GM23338 (cell line): ENCODE measurements around the gene PDGFRA. TPM values are rescaled to one million over a fixed set of nuclear protein-coding genes. Genes with fewer than 3 reads are reported as not detected.

ENCODE experiments used
- ATAC-seq: fragments of 200-7000 bp; cut with Tn5 transposase; 3 replicates; pipeline ENCODE4 v1.9.1; 2020
- DNase-seq: peaks from one replicate; pipeline ENCODE4 v3.0.0-alpha.2; 2015; ENCODE audit warnings: low spot score
- H2AFZ ChIP-seq: fragments of 200-600 bp; sonication (generic); 2 replicates; pipeline ENCODE4 v1.8.0; 2016; ENCODE audit warnings: antibody characterized with exemption, mild to moderate bottlenecking, moderate library complexity
- H3F3A ChIP-seq: fragments of 200-600 bp; sonication (generic); replicated peaks from 2 replicates; pipeline ENCODE4 v1.8.0; 2017; ENCODE audit warnings: antibody characterized with exemption, mixed run types, low read depth
- H3K27ac ChIP-seq: fragments of 200-600 bp; sonication (generic); 2 replicates; pipeline ENCODE4 v1.6.1; 2016; ENCODE audit warnings: low read depth
- H3K27me3 ChIP-seq: fragments of 200-600 bp; sonication (generic); 2 replicates; pipeline ENCODE4 v1.8.0; 2016; ENCODE audit warnings: mild to moderate bottlenecking, mixed run types, moderate library complexity; ENCODE audit not compliant: insufficient read depth
- H3K36me3 ChIP-seq: fragments of 200-600 bp; sonication (generic); 2 replicates; pipeline ENCODE4 v1.8.0; 2016; ENCODE audit warnings: mild to moderate bottlenecking; ENCODE audit not compliant: insufficient read depth
- H3K4me1 ChIP-seq: fragments of 200-600 bp; sonication (generic); 2 replicates; pipeline ENCODE4 v1.8.0; 2016; ENCODE audit warnings: mild to moderate bottlenecking, moderate library complexity; ENCODE audit not compliant: insufficient read depth
- H3K4me2 ChIP-seq: fragments of 200-600 bp; sonication (generic); 2 replicates; pipeline ENCODE4 v1.7.1; 2017; ENCODE audit warnings: mixed run types
- H3K4me3 ChIP-seq: fragments of 200-600 bp; sonication (generic); 2 replicates; pipeline ENCODE4 v1.6.1; 2016; ENCODE audit warnings: mixed run types
- H3K79me2 ChIP-seq: fragments of 200-600 bp; sonication (generic); replicated peaks from 2 replicates; pipeline ENCODE4 v1.8.0; 2017; ENCODE audit warnings: mild to moderate bottlenecking; ENCODE audit not compliant: insufficient read depth
- H3K9me2 ChIP-seq: fragments of 200-600 bp; sonication (generic); 2 replicates; pipeline ENCODE4 v1.8.0; 2017; ENCODE audit not compliant: insufficient read depth
- H4K20me1 ChIP-seq: fragments of 200-600 bp; sonication (generic); replicated peaks from 2 replicates; pipeline ENCODE4 v1.8.0; 2017; ENCODE audit warnings: mild to moderate bottlenecking; ENCODE audit not compliant: insufficient read depth
- H3K27ac Mint-ChIP-seq: 2 replicates; pipeline ENCODE4 v1.8.0; 2020; ENCODE audit warnings: inconsistent platforms, mild to moderate bottlenecking, moderate library complexity, mixed read lengths
- H3K27me3 Mint-ChIP-seq: 3 replicates; pipeline ENCODE4 v1.8.0; 2022; ENCODE audit warnings: low read depth, mild to moderate bottlenecking, moderate library complexity, mixed read lengths, inconsistent platforms; ENCODE audit not compliant: insufficient read depth, poor library complexity
- H3K36me3 Mint-ChIP-seq: 3 replicates; pipeline ENCODE4 v1.8.0; 2021; ENCODE audit warnings: low read depth, mild to moderate bottlenecking, inconsistent platforms, moderate library complexity, mixed read lengths
- H3K4me1 Mint-ChIP-seq: 3 replicates; pipeline ENCODE4 v1.8.0; 2020; ENCODE audit warnings: mild to moderate bottlenecking, inconsistent platforms, mixed read lengths
- H3K4me3 Mint-ChIP-seq: 3 replicates; pipeline ENCODE4 v1.8.0; 2021; ENCODE audit warnings: moderate library complexity, mild to moderate bottlenecking, inconsistent platforms, mixed read lengths
- H3K9me3 Mint-ChIP-seq: 3 replicates; pipeline ENCODE4 v1.8.0; 2020; ENCODE audit warnings: moderate library complexity, mild to moderate bottlenecking, inconsistent platforms, mixed read lengths
- CREB1 ChIP-seq: fragments of 250-450 bp; sonication (Bioruptor Pico); IDR thresholded peaks from 2 replicates; pipeline ENCODE4 v1.5.0; 2020; ENCODE audit warnings: low read depth, mild to moderate bottlenecking, moderate library complexity
- CTCF ChIP-seq, 2 experiments: fragments of 200-600 bp in 1 of 2; sonication (generic) in 1 of 2; conservative IDR thresholded peaks; 2 replicates each; pipeline versions ENCODE4 v1.5.1 to v1.6.1; 2016 to 2017; ENCODE audit warnings: antibody characterized with exemption in 2 of 2, low read depth in 2 of 2, mild to moderate bottlenecking in 2 of 2, moderate library complexity in 1 of 2
- ETS1 ChIP-seq: IDR thresholded peaks from 2 replicates; pipeline ENCODE4 v1.6.1; 2016; ENCODE audit warnings: antibody characterized with exemption
- EZH2 ChIP-seq: fragments of 200-600 bp; sonication (generic); IDR thresholded peaks from one replicate; pipeline ENCODE4 v1.8.0; 2017; ENCODE audit warnings: antibody characterized with exemption, mild to moderate bottlenecking, low read depth; ENCODE audit not compliant: unreplicated experiment
- EZH2phosphoT487 ChIP-seq: fragments of 200-600 bp; sonication (generic); IDR thresholded peaks from one replicate; pipeline ENCODE4 v1.8.1; 2018; ENCODE audit warnings: antibody characterized with exemption; ENCODE audit not compliant: unreplicated experiment
- JUNB ChIP-seq: IDR thresholded peaks from one replicate; pipeline ENCODE4 v1.6.1; 2016; ENCODE audit warnings: antibody characterized with exemption; ENCODE audit not compliant: unreplicated experiment
- NANOG ChIP-seq: IDR thresholded peaks from 2 replicates; pipeline ENCODE4 v1.6.1; 2016; ENCODE audit warnings: antibody characterized with exemption, borderline replicate concordance
- POLR2AphosphoS5 ChIP-seq: IDR thresholded peaks from 2 replicates; pipeline ENCODE4 v1.6.1; 2016; ENCODE audit warnings: antibody characterized with exemption, low read depth
- ZNF114 ChIP-seq: fragments of 250-450 bp; sonication (Bioruptor Pico); IDR thresholded peaks from 2 replicates; pipeline ENCODE4 v1.5.0; 2020; ENCODE audit warnings: mild to moderate bottlenecking, moderate library complexity
- ZNF331 ChIP-seq: fragments of 250-450 bp; sonication (Bioruptor Pico); IDR thresholded peaks from 2 replicates; pipeline ENCODE4 v1.5.0; 2020; ENCODE audit warnings: low read depth, mild to moderate bottlenecking, moderate library complexity
- ZNF462 ChIP-seq: fragments of 250-450 bp; sonication (Bioruptor Pico); IDR thresholded peaks from 2 replicates; pipeline ENCODE4 v1.5.0; 2020; ENCODE audit warnings: mild to moderate bottlenecking, moderate library complexity
- polyA plus RNA-seq: library from polyadenylated mRNA; unstranded; fragments of >200 nt; fragmentation: Nextera tagmentation; extraction: Ambion mirVana; gene quantifications from 2 replicates; pipeline ENCODE4 v1.2.1, GENCODE V29; 2016
- total RNA-seq: library from RNA; depleted of rRNA; stranded (reverse); fragments of >200 nt; shearing (Covaris generic); gene quantifications from 2 replicates; pipeline ENCODE4 v1.2.3, GENCODE V29; 2014

PDGFRA gene
- total and polyA plus RNA-seq, 2 experiments from 2014 or later: 8.0 to 10.8 TPM

DNA sequence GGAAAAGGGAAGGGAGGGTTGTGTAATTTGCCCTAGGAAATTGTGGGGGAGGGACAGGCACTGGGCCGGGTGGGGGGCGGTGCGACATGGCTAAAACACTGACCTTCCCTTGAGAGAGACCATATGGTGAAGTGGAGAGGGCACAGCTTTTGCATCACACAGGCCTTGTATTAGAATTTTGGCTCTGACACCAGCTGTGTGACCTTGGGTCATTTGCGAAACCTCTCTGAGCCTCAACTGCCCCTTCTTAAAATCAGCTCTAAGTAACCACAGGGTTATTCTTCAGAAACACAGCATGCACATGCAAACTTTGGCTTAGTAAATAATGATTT, 25.8 kb downstream of the PDGFRA start:
- H3K27ac ChIP-seq: no peak overlapping the region
- peaks cover 2% of the 10 kb centered on the region for H3K27me3 Mint-ChIP-seq
- no peaks in the 10 kb centered on the region for H3K27me3 ChIP-seq
- H2AFZ ChIP-seq: peak overlapping the region; percentile 84; the same call in 1 of the 2 replicates
- no peak for ATAC-seq
- 0 out of 2 replicates have a peak, but pooled peaks cover 12% of the 10 kb centered on the region for H3K9me2 ChIP-seq
- H3K27ac Mint-ChIP-seq: no peak overlapping the region
- H3K4me3 Mint-ChIP-seq: no peak overlapping the region
- H3F3A ChIP-seq: no peaks in the 10 kb centered on the region
- peaks cover 11% of the 10 kb centered on the region for H3K4me1 Mint-ChIP-seq
- no peak for DNase-seq
- no peaks in the 10 kb centered on the region for H3K4me1 ChIP-seq
- H3K4me3 ChIP-seq: no peak overlapping the region
- TF ChIP-seq CREB1 (no peak), ZNF114 (CRISPR knock-in tag) (no peak), ZNF331 (CRISPR knock-in tag) (no peak), POLR2AphosphoS5 (no peak), EZH2phosphoT487 (no peak), ETS1 (no peak)
- no peaks in the 10 kb centered on the region for H4K20me1 ChIP-seq
- peaks cover 6% of the 10 kb centered on the region; the same call in 1 of the 3 replicates for H3K36me3 Mint-ChIP-seq
- no peaks in the 10 kb centered on the region for H3K36me3 ChIP-seq
- H3K79me2 ChIP-seq: no peaks in the 10 kb centered on the region
- peaks cover 21% of the 10 kb centered on the region for H3K9me3 Mint-ChIP-seq
- no peak overlapping the region for H3K4me2 ChIP-seq

DNA sequence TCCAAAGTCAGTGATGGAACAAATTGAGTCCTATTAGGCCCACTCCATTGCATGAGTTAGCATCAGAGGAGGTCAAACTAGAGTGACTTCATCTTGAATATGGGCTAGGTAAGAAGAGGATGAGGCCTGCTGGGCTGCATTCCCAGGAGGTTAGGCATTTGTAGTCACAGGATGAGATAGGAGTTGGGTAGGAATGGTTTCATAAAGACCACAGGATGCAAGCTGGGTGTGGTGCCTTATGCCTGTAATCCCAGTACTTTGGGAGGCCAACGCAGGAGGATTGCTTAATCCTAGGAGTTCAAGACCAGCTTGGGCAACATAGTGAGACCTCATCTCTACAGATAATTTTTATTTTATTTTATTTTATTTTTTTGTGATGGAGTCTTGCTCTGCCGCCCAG, 26.8 kb downstream of the PDGFRA start:
- TF ChIP-seq CREB1: no peak
- TF ChIP-seq ZNF462: no peak
- no peak for TF ChIP-seq EZH2phosphoT487
- no peak for TF ChIP-seq CTCF (conservative IDR thresholded peaks at IDR 0.05; ENCODE audit: low read depth in 2 of 2)
- TF ChIP-seq ZNF331 (CRISPR knock-in tag): no peak
- no peak for TF ChIP-seq ZNF114 (CRISPR knock-in tag)
- TF ChIP-seq JUNB: no peak
- no peak for TF ChIP-seq NANOG
- no peak for TF ChIP-seq EZH2
- Mint-ChIP-seq H3K9me3 (peaks cover 14% of the 10 kb centered on the region), H3K4me1 (peaks cover 11% of the 10 kb centered on the region), H3K27ac (no peak overlapping the region), H3K4me3 (no peak overlapping the region), H3K36me3 (peaks cover 6% of the 10 kb centered on the region; the same call in 1 of the 3 replicates), H3K27me3 (peaks cover 2% of the 10 kb centered on the region)
- H3K4me3 ChIP-seq: no peak overlapping the region
- no peaks in the 10 kb centered on the region for H3K79me2 ChIP-seq
- DNase-seq: no peak
- no peak overlapping the region for H2AFZ ChIP-seq
- no peak overlapping the region for H3K27ac ChIP-seq
- no peaks in the 10 kb centered on the region for H3K4me1 ChIP-seq
- no peaks in the 10 kb centered on the region for H3F3A ChIP-seq
- H3K27me3 ChIP-seq: no peaks in the 10 kb centered on the region
- H3K9me2 ChIP-seq: 0 out of 2 replicates have a peak, but pooled peaks cover 12% of the 10 kb centered on the region
- ATAC-seq: no peak
- no peak overlapping the region for H3K4me2 ChIP-seq
- H3K36me3 ChIP-seq: no peaks in the 10 kb centered on the region
- H4K20me1 ChIP-seq: no peaks in the 10 kb centered on the region
